MCF 10A (cell line): ENCODE data around the gene CAMKMT. TPM values are rescaled to one million over a fixed set of nuclear protein-coding genes. Genes with fewer than 3 reads are reported as not detected.

Experiments
- BruUV-seq: library from RNA; stranded (reverse); fragments of 400-500 nt; replicated peaks from 2 replicates; lab custom pipeline; 2021; lab: Mats Ljungman, UMichigan
- CTCF ChIA-PET: fragments of 300-600 bp; sonication (Branson Sonifier 250); formaldehyde crosslinking; extraction: SDS; loops from one replicate; lab custom pipeline; 2021; ENCODE audit warnings: antibody characterized with exemption, inconsistent platforms; lab: Yijun Ruan, JAX
- POLR2A ChIA-PET: fragments of 300-600, 350-650 bp; sonication (Branson Sonifier 250); formaldehyde crosslinking; extraction: SDS; loops from one replicate; lab custom pipeline; 2020; ENCODE audit warnings: antibody characterized with exemption, inconsistent platforms; lab: Yijun Ruan, JAX
- DNase-seq: peaks from one replicate; pipeline ENCODE4 v3.0.0-alpha.2; 2018; ENCODE audit not compliant: unreplicated experiment
- H3K27ac Mint-ChIP-seq: one replicate; pipeline ENCODE4 v1.8.0; 2022; ENCODE audit warnings: mild to moderate bottlenecking, low read depth, mixed read lengths; ENCODE audit not compliant: unreplicated experiment
- H3K27me3 Mint-ChIP-seq: one replicate; pipeline ENCODE4 v1.8.0; 2022; ENCODE audit warnings: mixed read lengths; ENCODE audit not compliant: insufficient read depth, unreplicated experiment
- H3K36me3 Mint-ChIP-seq: one replicate; pipeline ENCODE4 v1.8.0; 2022; ENCODE audit warnings: mild to moderate bottlenecking, moderate library complexity, mixed read lengths; ENCODE audit not compliant: insufficient read depth, unreplicated experiment
- H3K4me1 Mint-ChIP-seq: one replicate; pipeline ENCODE4 v1.8.0; 2022; ENCODE audit warnings: mixed read lengths; ENCODE audit not compliant: insufficient read depth, unreplicated experiment
- H3K4me3 Mint-ChIP-seq: one replicate; pipeline ENCODE4 v1.8.0; 2022; ENCODE audit warnings: mild to moderate bottlenecking, moderate library complexity, mixed read lengths; ENCODE audit not compliant: unreplicated experiment
- H3K9me3 Mint-ChIP-seq: one replicate; pipeline ENCODE4 v1.8.0; 2022; ENCODE audit warnings: mixed read lengths; ENCODE audit not compliant: unreplicated experiment
- intact Hi-C: fragments of 100-400 bp; cut with micrococcal nuclease; formaldehyde crosslinking; loops from 2 replicates; pipeline ENCODE4 v1.14.1; 2022
- total RNA-seq: library from RNA; stranded (reverse); gene quantifications from 2 replicates; pipeline ENCODE4 v1.2.3, GENCODE V29; 2022
- TF ChIP-seq, protein P1 (sequence below): fragments of 200-600 bp; IDR thresholded peaks from one replicate; pipeline ENCODE4 v1.8.0; 2022; ENCODE audit warnings: antibody characterized with exemption, mild to moderate bottlenecking; ENCODE audit not compliant: unreplicated experiment

CAMKMT gene
- total RNA-seq, 1 experiment from 2014 or later: 9.9 TPM

DNA sequence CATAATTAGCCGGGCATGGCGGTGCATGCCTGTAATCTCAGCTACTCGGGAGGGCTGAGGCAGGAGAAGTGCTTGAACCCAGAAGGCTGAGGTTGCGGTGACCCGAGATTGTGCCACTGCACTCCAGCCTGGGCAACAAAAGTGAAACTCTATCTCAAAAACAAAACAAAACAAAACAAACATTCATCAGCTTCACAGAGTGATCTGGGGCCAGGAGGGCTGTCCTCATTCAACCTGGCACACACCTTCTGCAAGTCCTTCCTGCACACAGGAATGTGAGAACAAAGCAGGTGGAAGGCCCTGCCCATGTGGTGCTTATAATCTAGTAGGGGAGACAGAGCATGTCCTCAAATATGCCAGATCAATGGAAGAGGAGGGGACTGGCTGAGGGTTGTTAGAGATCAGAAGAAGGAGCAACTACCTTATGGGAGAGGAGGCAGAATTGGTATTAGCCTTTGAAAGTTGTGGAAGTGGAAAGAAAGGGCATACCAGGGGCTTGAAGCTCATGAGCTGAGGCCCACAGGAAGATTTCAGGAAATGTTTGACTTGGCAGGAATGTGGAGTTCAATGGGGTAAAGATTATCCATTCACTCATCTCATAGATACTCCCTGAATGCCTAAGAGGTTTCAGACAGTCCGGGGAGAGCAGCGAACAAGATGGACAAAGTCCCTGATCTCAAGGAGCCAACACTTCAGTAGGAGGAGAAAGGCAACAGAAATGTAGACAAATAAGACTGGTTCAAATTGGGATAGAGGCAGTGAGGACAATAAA lies 424.5 kb downstream of the CAMKMT start:
- no peak overlapping the region for H3K27ac Mint-ChIP-seq
- no peak overlapping the region for H3K4me3 Mint-ChIP-seq

DNA sequence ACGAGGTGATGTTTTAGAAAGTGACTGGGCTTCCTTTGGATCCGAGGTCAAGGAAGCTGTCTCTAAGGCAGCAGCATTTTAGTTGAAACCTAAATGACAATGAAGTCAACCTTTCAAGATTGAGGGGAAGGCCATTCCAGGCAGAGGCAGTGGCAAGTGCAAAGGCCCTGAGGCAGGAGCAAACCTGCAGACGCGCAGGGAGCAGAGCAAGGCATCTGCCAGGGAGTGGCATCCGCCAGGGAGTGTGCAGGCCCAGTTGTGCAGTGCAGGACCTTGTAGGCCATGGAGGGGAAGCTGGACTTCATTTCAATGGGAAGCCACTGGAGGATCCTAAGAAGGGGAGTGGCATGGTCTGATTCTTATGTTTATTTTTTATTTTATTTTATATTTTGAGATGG lies 425.1 kb downstream of the CAMKMT start:
- no peak overlapping the region for H3K4me3 Mint-ChIP-seq
- intact Hi-C loops: no loop called here
- no TSS peak for BruUV-seq
- no peaks in the 10 kb centered on the region for H3K4me1 Mint-ChIP-seq
- DNase-seq: no peak
- POLR2A ChIA-PET: no interaction called here
- H3K9me3 Mint-ChIP-seq: no peaks in the 10 kb centered on the region
- CTCF ChIA-PET: no interaction called here
- TF ChIP-seq, protein P1, sequence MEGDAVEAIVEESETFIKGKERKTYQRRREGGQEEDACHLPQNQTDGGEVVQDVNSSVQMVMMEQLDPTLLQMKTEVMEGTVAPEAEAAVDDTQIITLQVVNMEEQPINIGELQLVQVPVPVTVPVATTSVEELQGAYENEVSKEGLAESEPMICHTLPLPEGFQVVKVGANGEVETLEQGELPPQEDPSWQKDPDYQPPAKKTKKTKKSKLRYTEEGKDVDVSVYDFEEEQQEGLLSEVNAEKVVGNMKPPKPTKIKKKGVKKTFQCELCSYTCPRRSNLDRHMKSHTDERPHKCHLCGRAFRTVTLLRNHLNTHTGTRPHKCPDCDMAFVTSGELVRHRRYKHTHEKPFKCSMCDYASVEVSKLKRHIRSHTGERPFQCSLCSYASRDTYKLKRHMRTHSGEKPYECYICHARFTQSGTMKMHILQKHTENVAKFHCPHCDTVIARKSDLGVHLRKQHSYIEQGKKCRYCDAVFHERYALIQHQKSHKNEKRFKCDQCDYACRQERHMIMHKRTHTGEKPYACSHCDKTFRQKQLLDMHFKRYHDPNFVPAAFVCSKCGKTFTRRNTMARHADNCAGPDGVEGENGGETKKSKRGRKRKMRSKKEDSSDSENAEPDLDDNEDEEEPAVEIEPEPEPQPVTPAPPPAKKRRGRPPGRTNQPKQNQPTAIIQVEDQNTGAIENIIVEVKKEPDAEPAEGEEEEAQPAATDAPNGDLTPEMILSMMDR: no peak
- no peaks in the 10 kb centered on the region for H3K36me3 Mint-ChIP-seq
- peaks cover 7% of the 10 kb centered on the region for H3K27me3 Mint-ChIP-seq
- no peak overlapping the region for H3K27ac Mint-ChIP-seq

More for the DNA sequence above, 424.5 kb downstream of the CAMKMT start:
- H3K27me3 Mint-ChIP-seq: peaks cover 1% of the 10 kb centered on the region
- no peaks in the 10 kb centered on the region for H3K4me1 Mint-ChIP-seq
- CTCF ChIA-PET: no interaction called here
- no peak for DNase-seq
- intact Hi-C loops: no loop called here
- no peaks in the 10 kb centered on the region for H3K9me3 Mint-ChIP-seq
- H3K36me3 Mint-ChIP-seq: no peaks in the 10 kb centered on the region
- no TSS peak for BruUV-seq
- TF ChIP-seq, protein P1: no peak
- POLR2A ChIA-PET: no interaction called here

DNA sequence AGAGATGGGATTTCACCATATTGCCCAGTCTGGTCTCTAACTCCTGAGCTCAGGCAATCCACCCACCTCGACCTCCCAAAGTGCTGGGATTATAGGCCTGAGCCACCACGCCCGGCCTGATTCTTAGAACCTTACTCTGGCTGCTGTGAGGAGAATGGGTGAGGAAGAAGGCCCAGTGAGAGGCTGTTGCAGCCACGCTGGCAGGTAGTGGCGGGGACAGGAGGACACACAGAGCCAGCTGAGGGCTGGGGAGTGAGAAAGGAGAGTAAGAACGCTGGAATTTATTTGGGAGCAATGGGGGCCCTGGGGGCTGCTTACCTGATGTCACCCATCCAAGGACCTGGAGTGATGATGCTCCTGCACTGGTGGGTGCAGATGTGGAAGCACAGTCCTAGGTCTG lies 425.9 kb downstream of the CAMKMT start:
- BruUV-seq: no TSS peak
- ChIA-PET CTCF (no interaction called here), POLR2A (no interaction called here)
- Mint-ChIP-seq H3K27ac (no peak overlapping the region), H3K4me1 (no peaks in the 10 kb centered on the region), H3K4me3 (no peak overlapping the region), H3K36me3 (no peaks in the 10 kb centered on the region), H3K9me3 (no peaks in the 10 kb centered on the region), H3K27me3 (peaks cover 16% of the 10 kb centered on the region)
- TF ChIP-seq, protein P1: no peak
- intact Hi-C loops: no loop called here
- DNase-seq: no peak

DNA sequence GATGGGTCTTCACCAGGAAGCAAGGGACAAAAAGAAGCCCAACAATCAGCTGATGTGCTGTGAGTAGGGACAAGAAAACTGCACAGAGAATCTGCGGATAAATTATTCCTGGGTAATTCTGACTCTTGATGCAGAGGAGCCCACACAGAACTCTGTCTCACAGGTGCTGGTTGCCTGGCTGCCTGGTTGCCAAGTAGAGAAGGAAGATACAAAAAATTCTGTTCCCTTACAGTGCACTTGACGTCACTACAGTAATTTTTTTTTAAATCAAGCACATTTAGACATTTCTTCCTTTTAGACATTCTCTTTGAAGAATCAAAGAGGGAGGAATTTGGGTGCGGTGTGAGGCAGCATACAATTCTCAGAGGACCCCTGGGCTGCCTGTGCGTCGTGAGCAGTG lies 427.7 kb downstream of the CAMKMT start:
- H3K27me3 Mint-ChIP-seq: peaks cover 27% of the 10 kb centered on the region
- no TSS peak for BruUV-seq
- no peak for DNase-seq
- H3K27ac Mint-ChIP-seq: no peak overlapping the region
- H3K4me1 Mint-ChIP-seq: no peaks in the 10 kb centered on the region
- ChIA-PET POLR2A (no interaction called here), CTCF (interaction anchor here (0.6 to 1.1 kb wide), 3 partner anchors 87 to 409 kb away, joined by 3 to 4 read pairs (median 3); no protein-coding TSS in a partner anchor)
- H3K9me3 Mint-ChIP-seq: no peaks in the 10 kb centered on the region
- H3K36me3 Mint-ChIP-seq: no peaks in the 10 kb centered on the region
- H3K4me3 Mint-ChIP-seq: no peak overlapping the region
- intact Hi-C loops: no loop called here
- TF ChIP-seq, protein P1: no peak
